CD14-positive monocyte (primary cell): ENCODE measurements around the gene KRTAP10-8. TPM values are rescaled to one million over a fixed set of nuclear protein-coding genes. Genes with fewer than 3 reads are reported as not detected.
A peak's percentile ranks its signal among the peaks of the same experiment; 100 is the strongest.

ENCODE experiments used
- DNase-seq, 3 donors: peaks; one replicate each; pipeline ENCODE4 v3.0.0-alpha.2; 2011 to 2022
- H2AFZ ChIP-seq: 2 replicates; pipeline ENCODE4 v1.6.0; 2012; ENCODE audit warnings: mild to moderate bottlenecking, low read depth, low read length, inconsistent platforms; ENCODE audit not compliant: insufficient read depth, poor library complexity, severe bottlenecking
- H3K27ac ChIP-seq, 2 donors: 1 replicate in 1 of 2; 2 replicates in 1 of 2; pipeline ENCODE4 v1.5.1; 2012 to 2013; ENCODE audit warnings: low read length in 2 of 2, control low read depth in 1 of 2, inconsistent platforms in 1 of 2, low read depth in 1 of 2, mild to moderate bottlenecking in 1 of 2
- H3K27me3 ChIP-seq, 2 donors: one replicate each; pipeline versions ENCODE4 v1.6.0 to v1.6.1; 2011 to 2013; ENCODE audit warnings: low read length in 2 of 2; ENCODE audit not compliant: control insufficient read depth in 2 of 2, insufficient read depth in 2 of 2
- H3K36me3 ChIP-seq, 2 donors: replicated peaks in 1 of 2; 1 replicate in 1 of 2; 2 replicates in 1 of 2; pipeline versions ENCODE4 v1.5.1 to v1.6.1; 2012 to 2013; ENCODE audit warnings: low read length in 2 of 2, control low read depth in 1 of 2, inconsistent platforms in 1 of 2, mild to moderate bottlenecking in 1 of 2; ENCODE audit not compliant: insufficient read depth in 2 of 2, control insufficient read depth in 1 of 2
- H3K4me1 ChIP-seq, 2 donors: 1 replicate in 1 of 2; 2 replicates in 1 of 2; pipeline versions ENCODE4 v1.5.1 to v1.6.1; 2012 to 2013; ENCODE audit warnings: low read length in 2 of 2, control low read depth in 1 of 2, inconsistent platforms in 1 of 2, mild to moderate bottlenecking in 1 of 2, moderate library complexity in 1 of 2; ENCODE audit not compliant: insufficient read depth in 2 of 2, control insufficient read depth in 1 of 2
- H3K4me2 ChIP-seq: replicated peaks from 2 replicates; pipeline ENCODE3; 2012; ENCODE audit warnings: low read length, moderate library complexity, mild to moderate bottlenecking; ENCODE audit not compliant: poor library complexity, severe bottlenecking; ENCODE audit errors: extremely low read depth
- H3K4me3 ChIP-seq, 3 experiments: fragments of 200-600 bp in 1 of 3; sonication (generic) in 1 of 3; replicated peaks in 1 of 3; 1 replicate in 2 of 3; 2 replicates in 1 of 3; pipeline ENCODE4 v1.5.1; 2011 to 2013; ENCODE audit warnings: low read length in 3 of 3, mild to moderate bottlenecking in 3 of 3, control low read depth in 2 of 3, low read depth in 2 of 3, inconsistent platforms in 1 of 3, moderate library complexity in 1 of 3
- H3K79me2 ChIP-seq: 2 replicates; pipeline ENCODE4 v1.6.0; 2012; ENCODE audit warnings: mild to moderate bottlenecking, control low read depth, inconsistent platforms, low read length, moderate library complexity; ENCODE audit not compliant: insufficient read depth
- H3K9ac ChIP-seq: 2 replicates; pipeline ENCODE4 v1.6.0; 2017; ENCODE audit warnings: low read length, mild to moderate bottlenecking; ENCODE audit not compliant: insufficient read depth, poor library complexity, severe bottlenecking
- H3K9me3 ChIP-seq, 2 donors: replicated peaks in 1 of 2; 1 replicate in 1 of 2; 2 replicates in 1 of 2; pipeline versions ENCODE4 v1.5.1 to v1.6.1; 2012 to 2013; ENCODE audit warnings: low read length in 2 of 2, control low read depth in 1 of 2; ENCODE audit not compliant: control insufficient read depth in 1 of 2, insufficient read depth in 1 of 2
- H4K20me1 ChIP-seq: 2 replicates; pipeline ENCODE4 v1.6.0; 2012; ENCODE audit warnings: mild to moderate bottlenecking, low read length, control low read depth, moderate library complexity; ENCODE audit not compliant: insufficient read depth
- H3K27ac Mint-ChIP-seq, 7 donors: one replicate each; pipeline ENCODE4 v1.8.0; 2020; ENCODE audit warnings: mild to moderate bottlenecking in 7 of 7, mixed read lengths in 7 of 7, moderate library complexity in 6 of 7, inconsistent platforms in 2 of 7
- H3K27me3 Mint-ChIP-seq, 3 donors: one replicate each; pipeline ENCODE4 v1.8.0; 2021 to 2022; ENCODE audit warnings: low read depth in 3 of 3, mild to moderate bottlenecking in 3 of 3, mixed read lengths in 3 of 3, moderate library complexity in 3 of 3, inconsistent platforms in 1 of 3
- H3K36me3 Mint-ChIP-seq, 2 donors: one replicate each; pipeline ENCODE4 v1.8.0; 2020; ENCODE audit warnings: mixed read lengths in 2 of 2, inconsistent platforms in 1 of 2, mild to moderate bottlenecking in 1 of 2
- H3K4me1 Mint-ChIP-seq: one replicate; pipeline ENCODE4 v1.8.0; 2020; ENCODE audit warnings: mild to moderate bottlenecking, mixed read lengths
- H3K4me3 Mint-ChIP-seq, 2 donors: one replicate each; pipeline ENCODE4 v1.8.0; 2020; ENCODE audit warnings: mild to moderate bottlenecking in 2 of 2, mixed read lengths in 2 of 2, moderate library complexity in 1 of 2
- H3K9me3 Mint-ChIP-seq, 7 donors: one replicate each; pipeline ENCODE4 v1.8.0; 2020 to 2022; ENCODE audit warnings: mixed read lengths in 7 of 7, mild to moderate bottlenecking in 6 of 7, moderate library complexity in 6 of 7, inconsistent platforms in 2 of 7
- WGBS: methylation state at CpG from one replicate; pipeline ENCODE4 v1.1.5; 2013; ENCODE audit warnings: missing lambda C conversion rate; ENCODE audit not compliant: insufficient coverage; 5-methylcytosine and 5-hydroxymethylcytosine counted together
- intact Hi-C, 2 donors: fragments of 100-400 bp; cut with micrococcal nuclease; formaldehyde crosslinking; loops; one replicate each; pipeline versions ENCODE4 v1.15.0 to v1.15.1; 2023
- polyA plus RNA-seq, 3 donors: library from polyadenylated mRNA; depleted of rRNA in 1 of 3; unstranded in 2 of 3; stranded (reverse) in 1 of 3; fragments of 300-500 nt in 2 of 3; fragments of >200 nt in 1 of 3; fragmentation: Illumina TruSeq in 2 of 3; gene quantifications; 1 replicate in 2 of 3; 2 replicates in 1 of 3; pipeline ENCODE4 v1.2.3, GENCODE V29; 2012 to 2021
- TF ChIP-seq, protein P1 (sequence below): fragments of 200-600 bp; IDR thresholded peaks from one replicate; pipeline ENCODE4 v1.8.0; 2022; ENCODE audit warnings: antibody characterized with exemption, mild to moderate bottlenecking

Gene KRTAP10-8
- polyA plus RNA-seq, 3 donors, result not detected

DNA sequence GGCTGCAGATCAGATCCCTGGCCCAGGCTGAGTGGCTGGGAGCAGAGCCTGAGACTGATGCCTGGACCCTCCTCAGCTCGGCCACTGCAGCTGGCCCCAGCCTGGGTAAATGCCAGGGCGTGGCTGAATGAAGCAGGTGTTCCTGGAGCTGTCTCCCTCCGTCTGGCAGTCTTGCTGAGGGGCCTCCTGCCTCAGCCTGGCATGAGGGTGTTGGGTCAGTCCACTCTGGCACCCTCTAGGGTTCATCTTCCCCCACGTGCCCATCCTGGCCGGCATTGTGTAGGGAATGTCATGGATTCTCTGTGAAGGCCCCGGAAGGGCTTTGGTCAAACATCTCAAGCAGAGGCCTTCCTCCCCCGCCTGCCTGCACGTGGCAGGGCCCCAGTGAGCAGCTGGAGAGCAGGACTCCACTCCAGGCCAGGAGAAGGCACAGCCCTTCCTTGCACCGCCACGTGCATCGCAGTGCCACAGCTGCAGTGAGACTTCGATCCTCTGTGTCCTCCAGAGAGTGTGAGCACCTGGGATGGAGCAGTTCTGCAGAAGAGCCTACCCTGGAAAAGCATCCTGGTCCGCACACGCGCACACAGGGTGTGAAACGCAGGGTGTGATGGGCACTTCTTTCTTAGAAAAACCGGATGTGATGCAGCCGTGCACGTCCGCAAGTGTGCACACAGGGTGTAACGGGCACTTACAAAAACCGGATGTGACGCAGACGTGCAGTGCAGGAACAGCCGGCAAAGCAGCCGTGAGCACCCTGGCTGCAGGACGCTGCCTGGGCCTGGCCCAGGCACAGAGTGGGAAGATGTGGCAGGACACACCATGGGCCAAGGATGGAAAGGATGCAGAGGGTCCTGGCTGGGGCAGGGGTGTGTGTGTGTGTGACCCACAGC lies 43.0 kb upstream of the KRTAP10-8 start:
- Histone ChIP-seq H2AFZ (no peak overlapping the region), H3K4me1 (peaks cover 0 to 4% of the 10 kb centered on the region in 2 donors), H3K9ac (no peak overlapping the region), H3K27me3 (no peaks in the 10 kb centered on the region), H3K79me2 (no peaks in the 10 kb centered on the region), H4K20me1 (no peaks in the 10 kb centered on the region), H3K4me3 (no peak overlapping the region), H3K9me3 (peaks cover 0 to 15% of the 10 kb centered on the region in 2 donors), H3K36me3 (no peaks in the 10 kb centered on the region), H3K4me2 (no peak overlapping the region), H3K27ac (no peak overlapping the region)
- no peak for DNase-seq
- H3K4me1 Mint-ChIP-seq, result peaks cover 11% of the 10 kb centered on the region
- H3K27ac Mint-ChIP-seq, result peak overlapping the region in 2 of 7 donors; percentile 41 to 48
- peaks cover 3 to 20% (median 12%) of the 10 kb centered on the region in 7 donors for H3K9me3 Mint-ChIP-seq
- WGBS, result 90% methylated on average over 25 of the region's 27 CpGs
- intact Hi-C loops, result no loop called here
- no peak overlapping the region for H3K4me3 Mint-ChIP-seq
- peaks cover 6 to 7% (median 7%) of the 10 kb centered on the region in 3 donors for H3K27me3 Mint-ChIP-seq
- H3K36me3 Mint-ChIP-seq, result no peaks in the 10 kb centered on the region
- TF ChIP-seq, protein P1, sequence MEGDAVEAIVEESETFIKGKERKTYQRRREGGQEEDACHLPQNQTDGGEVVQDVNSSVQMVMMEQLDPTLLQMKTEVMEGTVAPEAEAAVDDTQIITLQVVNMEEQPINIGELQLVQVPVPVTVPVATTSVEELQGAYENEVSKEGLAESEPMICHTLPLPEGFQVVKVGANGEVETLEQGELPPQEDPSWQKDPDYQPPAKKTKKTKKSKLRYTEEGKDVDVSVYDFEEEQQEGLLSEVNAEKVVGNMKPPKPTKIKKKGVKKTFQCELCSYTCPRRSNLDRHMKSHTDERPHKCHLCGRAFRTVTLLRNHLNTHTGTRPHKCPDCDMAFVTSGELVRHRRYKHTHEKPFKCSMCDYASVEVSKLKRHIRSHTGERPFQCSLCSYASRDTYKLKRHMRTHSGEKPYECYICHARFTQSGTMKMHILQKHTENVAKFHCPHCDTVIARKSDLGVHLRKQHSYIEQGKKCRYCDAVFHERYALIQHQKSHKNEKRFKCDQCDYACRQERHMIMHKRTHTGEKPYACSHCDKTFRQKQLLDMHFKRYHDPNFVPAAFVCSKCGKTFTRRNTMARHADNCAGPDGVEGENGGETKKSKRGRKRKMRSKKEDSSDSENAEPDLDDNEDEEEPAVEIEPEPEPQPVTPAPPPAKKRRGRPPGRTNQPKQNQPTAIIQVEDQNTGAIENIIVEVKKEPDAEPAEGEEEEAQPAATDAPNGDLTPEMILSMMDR, result no peak

DNA sequence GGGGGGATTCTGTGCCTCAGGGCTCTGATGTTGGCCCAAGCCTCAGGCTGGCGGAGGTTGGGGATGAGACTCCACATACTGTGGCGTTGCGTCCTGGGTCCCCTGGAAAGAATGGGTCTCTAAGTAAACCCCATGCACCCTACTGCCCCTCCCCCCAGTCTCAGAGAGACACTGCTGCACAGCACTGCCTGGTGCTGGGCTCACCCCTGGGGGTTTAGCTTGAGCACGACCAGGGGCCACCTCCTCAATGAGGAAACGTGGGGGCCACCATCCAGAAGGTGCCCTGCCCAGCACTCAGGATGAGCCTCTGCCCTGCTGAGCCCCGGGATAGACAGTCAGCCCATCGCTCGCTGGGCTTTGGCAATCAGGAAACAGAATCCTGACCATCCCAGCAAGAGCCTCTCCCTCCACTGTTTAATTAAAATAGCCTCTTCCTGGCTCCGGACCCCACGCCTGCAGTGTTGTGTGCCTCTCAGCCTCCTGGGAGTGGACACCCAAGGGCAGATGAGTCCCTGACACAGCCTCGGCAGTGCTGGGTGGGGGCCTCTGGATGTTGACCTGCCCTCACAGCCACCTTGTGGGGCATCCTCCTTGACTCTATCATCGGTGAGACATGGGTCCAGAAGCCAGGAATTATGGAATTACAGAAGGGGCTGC lies 41.9 kb upstream of the KRTAP10-8 start:
- no peak overlapping the region for H3K9ac ChIP-seq
- H3K79me2 ChIP-seq, result no peaks in the 10 kb centered on the region
- H3K36me3 ChIP-seq, result no peaks in the 10 kb centered on the region
- peak overlapping the region in 2 of 7 donors; percentile 14 to 28 for H3K27ac Mint-ChIP-seq
- no peaks in the 10 kb centered on the region for H3K36me3 Mint-ChIP-seq
- WGBS, result 85% methylated on average over 11 of the region's 12 CpGs
- DNase-seq, result no peak
- H3K27me3 ChIP-seq, result no peaks in the 10 kb centered on the region
- peaks cover 3 to 23% (median 12%) of the 10 kb centered on the region in 7 donors for H3K9me3 Mint-ChIP-seq
- H4K20me1 ChIP-seq, result no peaks in the 10 kb centered on the region
- no peak overlapping the region for H3K4me3 ChIP-seq
- H3K4me3 Mint-ChIP-seq, result peak overlapping the region in 1 of 2 donors; percentile 10
- H3K27me3 Mint-ChIP-seq, result peaks cover 6 to 17% (median 13%) of the 10 kb centered on the region in 3 donors
- peaks cover 0 to 4% of the 10 kb centered on the region in 2 donors for H3K4me1 ChIP-seq
- H3K27ac ChIP-seq, result no peak overlapping the region
- no peak overlapping the region for H2AFZ ChIP-seq
- intact Hi-C loops, result no loop called here
- H3K4me2 ChIP-seq, result no peak overlapping the region
- TF ChIP-seq, protein P1, result no peak
- peaks cover 8% of the 10 kb centered on the region for H3K4me1 Mint-ChIP-seq
- H3K9me3 ChIP-seq, result peaks cover 0 to 15% of the 10 kb centered on the region in 2 donors
